Measurements from ENCODE around the gene NEGR1.

NEGR1 gene

DNA sequence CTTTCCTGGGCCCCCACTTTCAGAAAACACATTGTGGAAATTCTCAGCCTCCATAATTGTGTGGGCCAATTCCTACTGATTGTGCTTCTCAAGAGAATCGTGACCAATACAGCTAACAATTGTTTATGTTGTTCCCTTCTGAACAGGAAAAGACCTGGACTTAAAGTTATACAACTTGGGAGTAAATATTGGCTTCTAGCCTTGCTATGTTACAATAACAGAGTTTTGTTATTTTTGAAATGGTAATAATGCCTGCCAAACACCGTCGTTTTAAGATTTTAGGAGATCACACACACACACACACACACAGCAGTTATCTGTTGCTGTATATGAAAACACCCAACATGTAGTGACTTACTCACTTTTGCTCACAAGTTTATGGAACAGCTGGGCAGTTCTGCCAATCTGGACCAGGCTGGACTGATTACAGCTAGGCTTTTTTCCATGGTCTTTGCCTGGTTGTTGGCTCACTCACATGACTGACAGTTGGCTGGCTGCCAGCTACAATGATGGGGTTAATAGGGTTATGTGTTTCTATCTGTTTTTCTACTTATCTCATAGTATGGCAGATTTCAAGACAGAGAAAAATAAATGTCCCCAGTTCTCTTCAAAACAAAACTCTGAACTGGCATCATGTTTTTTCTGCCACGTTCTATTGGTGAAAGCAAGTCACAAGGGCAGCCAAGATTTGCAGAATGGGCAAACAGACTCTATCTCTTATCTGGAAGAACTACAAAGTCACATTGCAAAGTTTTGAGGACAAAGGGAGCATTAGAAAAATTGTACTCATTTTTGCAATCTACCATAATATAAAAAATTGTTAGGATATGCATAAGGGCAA, 447.5 kb downstream of the NEGR1 start:
- DNase-seq: no peak

DNA sequence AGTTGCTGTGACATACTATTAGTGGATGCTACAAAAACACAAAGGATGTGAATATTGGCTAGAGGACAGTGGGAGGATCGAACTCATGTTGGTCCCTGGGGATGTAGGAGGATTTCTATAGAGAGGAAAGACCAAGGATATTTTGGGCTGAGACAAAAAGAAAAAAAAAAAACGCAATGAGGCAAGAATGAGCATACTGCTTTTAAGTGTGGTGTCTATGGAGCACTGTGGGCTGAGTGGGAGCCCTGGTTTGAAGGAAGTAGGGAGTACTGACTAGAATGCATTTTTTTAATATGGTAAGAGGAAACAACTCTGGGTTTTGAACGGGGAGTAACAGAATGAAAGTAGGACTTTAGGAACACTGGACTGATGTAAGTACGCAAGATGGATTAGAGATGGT, 450.7 kb downstream of the NEGR1 start:
- DNase-seq: no peak

DNA sequence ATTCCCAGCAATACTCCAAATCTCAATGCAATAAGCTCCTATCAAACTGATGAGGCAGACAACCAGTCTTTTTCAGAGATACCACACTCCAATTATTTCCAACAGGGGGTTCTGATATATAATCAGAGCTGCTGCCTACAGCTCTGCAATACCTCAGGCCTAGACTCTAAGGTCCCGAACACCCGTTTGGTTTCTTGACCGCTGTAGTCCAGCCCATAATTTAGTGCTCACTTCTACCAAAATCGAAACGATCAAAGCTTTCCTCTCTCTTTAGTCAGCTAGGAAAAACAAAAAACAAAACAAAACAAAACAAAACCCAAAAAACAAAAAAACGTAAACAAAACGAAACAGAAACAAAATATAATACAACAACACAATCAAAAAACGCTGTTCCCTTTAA, 453.0 kb downstream of the NEGR1 start:
- no peak for DNase-seq

DNA sequence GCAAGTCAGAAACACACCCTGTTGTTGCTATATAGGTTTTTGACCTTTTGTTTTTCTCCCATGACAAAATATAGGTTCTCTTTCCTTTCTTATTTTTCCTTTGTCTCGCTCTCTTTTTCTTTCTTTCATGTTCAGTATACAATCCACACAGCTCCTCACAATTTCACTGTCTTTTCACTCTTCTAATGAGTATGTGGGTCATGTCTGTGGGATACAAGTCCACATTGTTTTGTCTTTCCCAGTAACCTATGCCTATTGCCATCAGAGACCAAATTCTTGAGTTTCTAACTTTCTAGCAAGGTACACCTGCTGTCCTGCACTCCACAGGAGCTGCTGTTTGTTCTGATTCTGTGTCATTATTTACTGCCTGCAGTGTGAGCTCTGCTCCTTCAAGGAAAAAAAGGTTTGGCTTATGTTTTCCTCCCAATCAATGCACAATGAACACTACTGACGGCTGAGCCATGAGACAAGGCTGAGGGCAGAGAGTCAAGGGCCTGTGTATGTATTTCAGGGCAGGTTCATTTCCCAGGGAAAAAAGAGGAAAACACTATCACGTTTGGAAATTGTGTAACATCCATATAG, 453.8 kb downstream of the NEGR1 start:
- DNase-seq: no peak

DNA sequence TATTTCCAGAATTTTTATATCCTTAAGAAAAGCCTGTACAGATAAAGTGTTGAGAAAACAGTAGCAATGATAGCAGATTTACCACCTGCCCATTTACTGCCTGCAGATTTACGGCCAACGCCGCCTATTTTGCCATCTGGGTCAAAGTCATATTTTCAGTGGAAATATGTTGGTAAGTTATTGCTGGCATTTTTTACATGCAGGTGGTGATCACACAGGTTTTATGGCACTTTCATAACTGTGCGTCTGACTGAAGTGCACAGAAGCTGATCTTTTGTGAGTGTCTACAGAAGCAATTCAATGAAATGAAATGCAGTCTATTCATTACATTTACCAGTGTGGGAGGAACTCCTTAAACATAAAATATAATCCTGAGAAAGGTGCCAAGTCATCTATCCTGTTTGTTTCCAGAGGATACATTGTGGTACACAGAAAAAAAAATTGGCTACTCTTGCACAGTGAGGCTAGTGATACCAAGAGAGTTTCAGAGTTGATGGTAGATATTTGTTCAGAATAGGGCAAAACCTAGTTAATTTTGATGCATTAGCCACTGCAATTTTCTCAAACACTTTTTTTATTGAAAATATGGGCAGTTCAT, 458.5 kb downstream of the NEGR1 start:
- no peak for DNase-seq

DNA sequence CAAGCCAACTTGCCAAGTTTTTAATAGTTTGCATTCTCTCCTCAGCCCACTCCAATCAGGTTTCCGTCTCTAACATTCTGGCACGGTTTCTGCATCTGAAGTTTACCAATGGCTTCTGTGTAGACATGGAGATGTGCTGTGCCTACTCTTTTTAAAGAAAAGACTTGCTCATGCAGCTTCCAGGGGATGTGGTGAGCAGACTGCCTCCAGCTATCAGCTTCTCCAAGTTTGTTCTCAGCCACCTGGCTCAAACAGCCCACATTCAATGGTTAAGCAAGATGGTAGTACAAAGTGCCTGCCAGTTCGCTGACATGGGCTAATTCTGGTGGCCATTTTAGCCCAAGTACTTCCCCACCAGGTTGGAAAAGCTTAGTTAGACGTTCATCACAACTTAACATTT, 465.3 kb downstream of the NEGR1 start:
- DNase-seq: no peak

DNA sequence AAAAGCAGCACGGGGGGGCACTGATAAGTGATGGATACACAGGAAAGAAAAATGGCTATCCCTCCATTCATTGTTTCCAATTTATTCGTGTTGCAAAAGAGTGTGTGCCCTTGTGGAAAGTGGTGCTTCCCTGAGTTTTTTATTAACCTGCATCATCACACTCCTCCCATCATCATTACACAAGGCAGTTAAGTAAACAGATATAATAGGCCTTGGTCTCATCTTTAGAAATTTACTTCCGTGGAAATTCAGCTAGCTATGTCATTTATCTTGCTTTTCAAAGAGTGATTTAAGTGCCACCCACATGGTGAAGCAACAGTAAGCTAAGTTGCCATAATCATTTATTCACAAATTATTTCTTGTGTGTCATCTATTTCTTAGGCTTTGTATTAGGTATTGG, 473.3 kb downstream of the NEGR1 start:
- DNase-seq: no peak

DNA sequence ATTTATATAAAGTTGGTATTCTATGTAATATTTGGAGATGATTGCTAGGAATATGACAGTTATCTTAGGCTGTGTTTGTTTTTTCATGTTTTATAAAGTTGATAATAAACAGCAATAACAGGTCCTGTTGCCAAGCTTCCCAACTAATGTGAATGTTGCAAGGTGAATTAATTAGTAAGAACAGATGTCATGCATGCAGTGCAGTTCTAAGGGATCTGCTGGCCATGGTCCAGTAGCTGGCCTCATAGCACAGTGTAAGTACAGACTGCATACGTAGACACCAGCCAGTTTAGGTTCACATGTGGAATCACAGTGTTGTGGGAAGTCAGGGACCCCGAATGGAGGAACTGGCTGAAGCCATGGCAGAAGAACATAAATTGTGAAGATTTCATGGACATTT, 478.2 kb downstream of the NEGR1 start:
- no peak for DNase-seq

DNA sequence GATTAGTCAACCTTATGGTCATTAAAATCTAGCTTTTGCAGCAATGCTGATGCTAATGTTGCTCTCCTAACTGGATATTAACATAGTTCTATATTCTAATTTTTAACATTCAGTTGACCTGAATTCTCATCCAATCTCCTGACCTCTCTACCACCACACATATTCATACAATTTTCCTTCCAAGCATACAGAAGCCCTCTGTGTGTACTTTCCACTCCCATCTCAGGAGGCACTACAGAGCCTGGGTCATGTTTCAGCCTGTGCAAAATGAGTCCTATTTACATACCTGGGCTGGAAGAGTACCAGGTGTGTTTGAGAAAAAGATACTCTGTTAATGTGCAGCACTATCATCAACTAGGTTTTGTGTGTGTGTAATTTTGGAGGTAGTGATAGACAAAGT, 486.3 kb downstream of the NEGR1 start:
- no peak for DNase-seq

DNA sequence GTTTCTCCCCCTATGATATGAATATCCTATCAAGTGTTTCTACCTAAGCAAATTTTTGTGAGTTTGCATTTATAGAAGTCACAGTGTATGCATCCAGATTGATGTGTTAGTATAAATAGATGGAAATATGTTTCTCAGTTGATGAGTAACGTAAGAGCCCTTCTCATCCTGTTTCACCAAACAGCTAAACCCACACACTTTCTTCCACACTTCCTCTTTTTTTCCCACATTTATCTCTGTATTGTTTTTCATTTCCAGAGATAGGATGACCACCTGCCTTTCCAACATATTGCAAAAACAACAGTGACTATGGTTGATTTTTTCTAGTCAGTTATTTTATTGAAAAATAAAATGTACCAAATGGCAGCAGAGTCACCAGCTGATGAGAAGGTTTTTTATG, 490.1 kb downstream of the NEGR1 start:
- no peak for DNase-seq

DNA sequence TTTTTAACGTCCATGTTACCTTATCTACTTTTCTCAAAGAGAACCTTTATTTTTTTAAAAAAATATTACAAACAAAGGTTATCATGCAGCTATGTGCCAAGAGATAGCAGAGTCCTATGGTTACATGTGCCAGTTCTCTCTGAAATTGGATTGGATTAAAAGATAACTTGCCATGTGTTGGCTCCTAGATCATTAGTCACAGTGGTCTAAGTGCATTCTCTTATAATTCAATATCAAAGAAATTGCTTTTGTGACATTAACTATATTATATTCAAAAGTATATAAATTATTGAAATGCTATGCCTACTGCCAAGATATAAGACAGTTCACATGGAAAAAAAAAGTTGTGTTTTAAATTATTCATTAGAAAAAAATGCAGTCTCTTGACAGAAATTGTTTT, 494.2 kb downstream of the NEGR1 start:
- DNase-seq: no peak

DNA sequence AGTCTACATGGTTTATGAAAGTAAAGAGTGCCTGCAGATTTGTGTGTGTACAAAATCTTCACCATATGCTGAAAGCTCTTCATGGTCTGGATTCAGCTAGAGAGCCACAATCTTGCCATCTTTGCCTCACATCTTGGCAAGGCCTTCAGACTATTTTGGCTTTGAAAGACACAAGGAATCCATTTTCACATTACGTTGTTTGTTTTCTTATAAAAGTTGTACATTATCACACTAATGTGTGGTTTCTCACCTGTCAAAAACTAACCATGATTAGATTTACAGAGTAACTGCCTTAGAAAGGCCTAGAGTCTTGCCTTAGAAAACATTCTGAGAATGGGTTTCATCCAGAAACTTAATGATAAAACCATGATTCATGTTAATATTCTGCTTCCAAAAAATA, 494.6 kb downstream of the NEGR1 start:
- DNase-seq: no peak

DNA sequence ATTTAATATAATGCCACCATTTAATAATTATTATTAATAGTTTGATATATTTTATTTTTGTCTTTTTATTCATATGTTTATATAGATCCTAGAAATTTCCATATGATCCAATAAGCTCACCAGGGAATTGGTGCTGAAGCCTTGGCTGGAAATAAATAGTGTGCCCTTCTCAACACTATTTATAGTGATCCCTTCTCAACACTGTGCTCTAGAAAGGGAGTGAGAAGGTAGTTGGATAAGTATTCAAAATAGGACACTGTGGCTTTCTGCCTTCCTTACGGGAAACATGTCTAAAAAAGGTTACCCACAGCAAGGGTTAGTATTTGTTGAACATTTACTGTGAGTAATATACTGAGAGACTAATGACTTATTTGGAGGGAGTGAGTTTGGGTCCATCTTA, 496.1 kb downstream of the NEGR1 start:
- DNase-seq: no peak

DNA sequence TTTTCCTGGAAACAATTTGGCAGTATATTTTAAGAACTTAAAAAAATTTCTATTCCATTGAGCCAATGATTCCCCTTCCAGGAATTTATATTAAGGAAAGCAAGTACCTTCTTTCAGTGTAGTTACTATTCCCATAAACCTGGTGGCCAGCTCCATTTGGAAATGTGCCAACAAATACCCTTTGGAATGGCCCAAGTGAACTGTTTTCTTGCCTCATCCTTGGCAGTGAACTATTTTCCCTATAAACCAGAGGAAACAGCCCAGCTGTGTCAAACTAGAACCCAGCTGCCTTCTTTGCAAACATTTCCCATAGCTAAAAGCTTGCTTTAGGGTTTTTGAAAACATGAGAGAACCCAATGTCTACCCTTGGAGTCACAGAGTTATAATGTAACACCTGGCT, 496.9 kb downstream of the NEGR1 start:
- no peak for DNase-seq

DNA sequence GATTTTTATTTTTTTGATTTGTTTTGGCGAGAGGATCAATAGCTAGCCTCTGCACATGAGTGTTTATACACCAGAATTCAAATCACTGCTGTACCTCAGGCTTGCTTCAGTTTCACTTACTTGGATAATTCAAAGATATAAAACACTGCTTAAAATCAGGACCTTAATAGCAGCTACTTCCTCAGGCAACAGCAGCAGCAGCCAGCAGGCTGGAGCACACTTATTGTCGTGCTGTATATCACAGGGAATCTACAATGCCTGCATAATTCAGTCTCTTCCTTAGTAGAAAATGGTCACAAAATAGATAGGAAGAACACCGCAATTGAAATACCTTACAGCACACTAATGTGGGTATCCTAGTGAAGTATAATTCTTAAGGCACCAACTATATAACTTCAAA, 497.3 kb downstream of the NEGR1 start:
- no peak for DNase-seq

DNA sequence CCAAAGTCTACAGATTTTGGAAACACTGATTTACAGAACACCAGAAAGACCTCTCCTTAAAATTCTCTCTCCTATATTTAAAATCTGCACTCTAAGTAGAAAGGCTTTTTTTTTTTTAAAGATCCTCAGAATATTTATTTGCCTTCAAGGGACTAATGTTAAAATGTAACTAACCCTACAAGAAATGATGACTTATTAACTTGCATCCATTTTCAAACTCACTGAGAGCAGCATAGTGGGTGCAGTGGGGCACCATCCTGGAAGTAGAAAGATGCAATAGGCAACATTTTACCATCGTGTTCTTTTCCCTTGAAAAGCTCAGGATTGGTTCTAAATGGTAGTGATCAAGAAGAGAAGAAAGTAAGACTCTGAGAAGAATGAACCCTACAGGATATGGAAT, 498.1 kb downstream of the NEGR1 start:
- no peak for DNase-seq

DNA sequence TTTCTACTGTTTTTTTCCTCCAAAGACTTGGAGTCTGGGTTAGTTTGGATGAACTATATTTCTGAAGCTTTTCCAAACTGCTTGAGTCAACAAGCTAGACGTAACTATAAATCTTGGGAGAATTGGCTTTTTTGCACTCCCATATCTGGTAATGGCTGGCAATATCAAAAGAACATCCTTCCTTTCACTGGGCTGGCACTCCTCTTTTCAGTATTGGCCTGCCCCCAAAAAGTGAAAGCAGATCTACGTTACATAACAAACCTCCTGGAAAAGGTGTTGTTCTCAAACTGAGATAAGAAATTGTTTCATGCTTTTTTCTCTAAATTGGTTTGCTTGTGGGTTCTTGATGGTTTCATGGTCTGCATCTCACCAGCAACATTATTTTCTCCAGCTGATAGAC, 499.3 kb downstream of the NEGR1 start:
- DNase-seq: no peak

DNA sequence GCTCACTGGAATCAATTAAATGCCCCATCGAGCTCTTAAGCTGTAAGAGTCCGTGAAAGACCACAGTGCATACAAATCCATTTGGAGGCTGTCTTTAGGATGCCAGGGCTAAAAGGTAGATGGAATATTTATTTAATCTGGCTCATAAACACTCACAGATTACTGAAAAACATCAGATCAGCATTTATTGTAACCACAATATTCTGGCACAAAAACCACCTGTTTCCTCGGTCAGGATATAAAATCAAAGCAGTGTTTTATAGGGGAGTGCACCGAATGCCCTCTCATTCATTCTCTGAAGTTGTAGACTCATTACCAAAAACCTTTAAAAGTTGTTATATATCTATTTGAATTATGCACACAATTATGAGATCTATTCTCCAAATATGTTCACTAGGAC, 500.9 kb downstream of the NEGR1 start:
- no peak for DNase-seq

DNA sequence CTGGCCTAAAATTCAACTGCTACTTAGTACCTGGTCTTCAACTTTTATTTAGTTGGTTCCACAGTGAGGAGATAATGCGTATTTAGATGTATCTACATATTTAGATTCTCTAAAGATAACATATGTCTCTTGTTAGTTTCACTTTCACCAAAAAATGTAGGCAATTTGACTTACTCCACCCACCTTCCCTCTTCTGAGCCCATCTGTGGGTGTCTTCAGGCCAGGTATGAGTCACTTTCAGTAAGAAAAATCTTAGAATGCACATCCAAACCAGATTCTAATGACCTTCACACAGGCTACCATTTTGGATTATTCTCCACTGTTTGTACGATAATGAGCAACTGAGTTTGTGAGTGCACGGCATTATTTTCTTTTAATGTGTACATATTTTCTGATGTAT, 501.7 kb downstream of the NEGR1 start:
- no peak for DNase-seq

DNA sequence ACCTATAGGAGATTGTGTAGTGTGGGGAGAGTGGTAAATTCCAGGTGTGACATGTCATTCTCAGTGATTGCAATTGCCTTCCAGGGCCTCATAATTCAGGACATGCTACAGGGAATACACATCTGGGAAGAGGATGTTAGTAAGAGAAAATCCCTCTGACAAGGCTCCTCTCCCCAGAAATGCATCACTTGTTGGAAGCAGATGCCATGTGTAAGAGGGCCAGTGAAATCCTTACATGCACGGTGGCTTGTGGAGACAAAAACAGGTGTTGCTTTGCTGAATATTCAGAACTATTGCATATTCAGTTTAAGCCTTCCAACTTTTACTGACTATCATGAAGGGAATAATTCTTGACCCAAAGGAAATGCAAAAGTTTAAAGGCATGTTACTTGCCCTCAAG, 503.4 kb downstream of the NEGR1 start:
- DNase-seq: no peak

DNA sequence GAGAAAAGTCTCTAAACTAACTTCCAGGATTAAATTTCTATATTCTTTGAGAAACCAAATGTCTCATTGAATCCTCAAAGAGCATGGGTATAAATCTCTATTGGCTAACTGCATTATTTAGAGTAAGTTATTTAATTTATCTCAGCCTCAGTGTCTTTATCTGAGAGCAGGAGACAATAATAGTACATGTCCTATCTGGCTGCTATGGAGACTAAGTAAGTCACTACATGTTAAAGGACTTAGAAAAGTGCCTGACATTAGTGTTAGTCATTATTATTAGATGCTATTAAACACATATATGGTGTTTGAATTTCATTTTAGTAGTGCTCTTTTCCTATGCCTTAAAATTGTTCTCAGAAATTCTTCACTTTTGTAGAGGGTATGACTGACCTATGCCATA, 505.2 kb downstream of the NEGR1 start:
- DNase-seq: no peak

DNA sequence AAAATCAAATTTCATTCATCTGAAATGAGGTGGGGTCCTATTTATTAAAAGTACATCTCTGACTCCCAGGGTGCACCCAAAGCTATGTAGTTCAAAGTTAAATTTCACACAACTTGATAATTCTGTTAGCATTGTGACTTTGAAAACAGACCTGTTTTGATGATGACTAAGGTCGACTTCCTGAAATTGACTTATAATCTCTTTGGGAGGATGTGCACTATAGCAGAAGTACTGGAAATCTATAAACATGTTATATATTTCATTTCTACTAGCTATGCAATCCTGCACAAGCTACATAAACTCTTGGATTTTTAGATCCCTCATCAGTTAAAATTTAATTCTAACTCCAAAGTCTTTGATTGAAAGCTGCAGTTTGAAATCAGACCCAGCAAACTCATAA, 507.6 kb downstream of the NEGR1 start:
- DNase-seq: no peak

DNA sequence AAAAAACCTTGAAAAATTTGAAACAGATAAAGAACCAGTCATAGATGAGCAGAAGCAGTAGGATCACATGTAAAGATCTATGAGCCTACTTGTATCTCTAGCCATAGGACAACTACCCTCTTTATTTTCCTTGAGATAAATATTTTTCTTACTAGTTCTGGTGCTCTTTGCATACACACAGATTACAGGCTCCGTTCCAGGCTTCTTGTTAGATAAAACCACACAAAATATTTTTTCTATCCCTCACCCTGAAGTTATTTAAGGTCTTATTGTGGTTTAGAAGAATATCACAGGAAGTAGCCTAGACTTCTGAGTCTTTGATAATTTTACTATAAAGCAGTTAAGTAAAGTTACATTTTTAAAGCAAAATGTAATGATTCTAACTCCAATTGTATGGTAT, 512.2 kb downstream of the NEGR1 start:
- no peak for DNase-seq

DNA sequence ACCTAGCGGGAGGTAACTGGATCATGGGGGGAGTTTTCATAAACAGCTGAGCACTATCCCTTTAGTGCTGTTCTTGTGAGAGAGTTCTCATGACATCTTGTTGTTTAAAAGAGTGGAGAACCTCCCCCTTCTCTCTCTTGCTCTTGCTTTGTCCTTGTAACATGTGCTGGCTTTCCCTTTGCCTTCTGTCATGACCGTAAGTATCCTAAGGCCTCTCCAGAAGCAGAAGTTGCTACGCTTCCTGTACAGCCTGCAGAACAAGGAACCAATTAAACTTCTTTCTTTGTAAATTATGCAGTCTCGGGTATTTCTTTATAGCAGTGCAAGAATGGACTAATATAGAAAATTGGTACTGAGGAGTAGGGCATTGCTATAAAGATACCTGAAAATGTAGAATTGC, 515.6 kb downstream of the NEGR1 start:
- no peak for DNase-seq

All from activated CD4-positive, alpha-beta T cell treated with anti-CD3 and anti-CD28 coated beads for 48 hours (primary cell).